Transverse colon (tissue), 4 donors: ENCODE data around the gene THUMPD2. TPM values are rescaled to one million over a fixed set of nuclear protein-coding genes. Genes with fewer than 3 reads are reported as not detected.

Source experiments
- DNase-seq: peaks from one replicate; pipeline ENCODE4 v3.0.0-alpha.2; 2019
- H3K27ac ChIP-seq, 4 donors: fragments of 200-600 bp; sonication (generic); 2 replicates each; pipeline ENCODE4 v1.5.1; 2016 to 2018; ENCODE audit warnings: inconsistent platforms in 4 of 4
- H3K27me3 ChIP-seq: fragments of 200-600 bp; sonication (generic); 2 replicates; pipeline ENCODE4 v1.5.1; 2017; ENCODE audit warnings: inconsistent platforms
- H3K36me3 ChIP-seq, 4 donors: fragments of 200-600 bp; sonication (generic); 2 replicates each; pipeline ENCODE4 v1.5.1; 2017 to 2019; ENCODE audit warnings: inconsistent platforms in 4 of 4
- H3K4me1 ChIP-seq, 4 donors: fragments of 200-600 bp; sonication (generic); 2 replicates each; pipeline ENCODE4 v1.5.1; 2017 to 2020; ENCODE audit warnings: inconsistent platforms in 4 of 4
- H3K4me3 ChIP-seq, 4 donors: fragments of 200-600 bp; sonication (generic); 1 replicate in 1 of 4; 2 replicates in 3 of 4; pipeline versions ENCODE4 v1.5.1 to v1.6.1; 2017 to 2019; ENCODE audit warnings: inconsistent platforms in 4 of 4
- H3K9me3 ChIP-seq, 2 donors: fragments of 200-600 bp; sonication (generic); 2 replicates each; pipeline ENCODE4 v1.5.1; 2017 to 2019; ENCODE audit warnings: inconsistent platforms in 2 of 2
- EP300 ChIP-seq: sonication (generic); formaldehyde crosslinking; IDR thresholded peaks from one replicate; pipeline ENCODE4 v1.6.1; 2017; ENCODE audit warnings: antibody characterized with exemption, low read depth
- POLR2A ChIP-seq: fragments of 450-650 bp; IDR thresholded peaks from one replicate; pipeline ENCODE4 v1.6.1; 2016; ENCODE audit warnings: antibody characterized with exemption, mild to moderate bottlenecking, moderate library complexity
- POLR2AphosphoS5 ChIP-seq, 3 donors: sonication (generic); formaldehyde crosslinking; IDR thresholded peaks; one replicate each; pipeline ENCODE4 v1.6.1; 2016; ENCODE audit warnings: antibody characterized with exemption in 3 of 3
- WGBS, 2 donors: methylation state at CpG; one replicate each; pipeline ENCODE4 v1.1.5; 2018; ENCODE audit warnings: low coverage in 1 of 2; 5-methylcytosine and 5-hydroxymethylcytosine counted together
- in situ Hi-C, 4 donors: fragments of 200-750 bp; cut with MboI; loops; one replicate each; pipeline versions ENCODE4 v1.15.0 to v1.15.1; 2017; ENCODE audit warnings: low sequenced_read_pairs in 3 of 4, low pct_ligation_motif_present in 1 of 4, low pct_unique_long_range_greater_than_20kb in 1 of 4
- intact Hi-C: fragments of 100-400 bp; cut with DNase I; formaldehyde crosslinking; loops from one replicate; pipeline ENCODE4 v1.15.1; 2023; ENCODE audit warnings: low total_unique reads
- total RNA-seq, 4 donors: library from RNA; depleted of rRNA; stranded (reverse); fragments of >200 nt; gene quantifications; one replicate each; pipeline ENCODE4 v1.1.0, GENCODE V29; 2016
- TF ChIP-seq, protein P1 (sequence below), 5 experiments: fragments of 200-600 bp in 3 of 5; fragments of 450-650 bp in 2 of 5; sonication (generic) in 3 of 5; IDR thresholded peaks; 1 replicate in 2 of 5; 2 replicates in 3 of 5; pipeline ENCODE4 v1.5.1; 2016 to 2017; ENCODE audit warnings: antibody characterized with exemption in 5 of 5, inconsistent platforms in 3 of 5, mild to moderate bottlenecking in 2 of 5, moderate library complexity in 1 of 5

Gene THUMPD2
- total RNA-seq, 4 donors from 2014 or later: 5.2 to 21.1 (median 9.7) TPM

DNA sequence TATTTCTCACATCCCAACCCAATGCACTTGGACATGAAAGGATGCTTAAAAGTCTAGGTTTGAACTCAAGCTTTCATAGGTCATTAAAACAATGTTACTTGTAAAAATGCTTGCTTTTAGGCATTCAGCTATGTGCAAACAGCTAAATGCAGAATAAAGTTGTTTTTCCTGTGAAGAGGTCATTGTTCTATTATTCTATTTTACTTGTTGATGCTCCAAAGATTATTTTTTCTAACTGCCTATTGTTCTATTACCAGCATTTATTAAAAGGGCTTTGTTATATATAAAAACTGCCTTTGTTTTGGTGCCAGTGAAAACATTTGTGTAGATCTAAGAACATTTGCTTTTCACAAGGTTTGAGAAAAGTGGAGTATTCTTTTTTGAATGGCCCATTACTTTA lies 64.0 kb downstream of the THUMPD2 start:
- Histone ChIP-seq H3K36me3 (no peaks in the 10 kb centered on the region), H3K9me3 (no peaks in the 10 kb centered on the region), H3K4me3 (no peak overlapping the region), H3K27ac (no peak overlapping the region), H3K4me1 (no peaks in the 10 kb centered on the region), H3K27me3 (no peaks in the 10 kb centered on the region)
- TF ChIP-seq EP300 (no peak), POLR2A (no peak), POLR2AphosphoS5 (IDR thresholded peaks at IDR 0.05) (no peak)
- TF ChIP-seq, protein P1, sequence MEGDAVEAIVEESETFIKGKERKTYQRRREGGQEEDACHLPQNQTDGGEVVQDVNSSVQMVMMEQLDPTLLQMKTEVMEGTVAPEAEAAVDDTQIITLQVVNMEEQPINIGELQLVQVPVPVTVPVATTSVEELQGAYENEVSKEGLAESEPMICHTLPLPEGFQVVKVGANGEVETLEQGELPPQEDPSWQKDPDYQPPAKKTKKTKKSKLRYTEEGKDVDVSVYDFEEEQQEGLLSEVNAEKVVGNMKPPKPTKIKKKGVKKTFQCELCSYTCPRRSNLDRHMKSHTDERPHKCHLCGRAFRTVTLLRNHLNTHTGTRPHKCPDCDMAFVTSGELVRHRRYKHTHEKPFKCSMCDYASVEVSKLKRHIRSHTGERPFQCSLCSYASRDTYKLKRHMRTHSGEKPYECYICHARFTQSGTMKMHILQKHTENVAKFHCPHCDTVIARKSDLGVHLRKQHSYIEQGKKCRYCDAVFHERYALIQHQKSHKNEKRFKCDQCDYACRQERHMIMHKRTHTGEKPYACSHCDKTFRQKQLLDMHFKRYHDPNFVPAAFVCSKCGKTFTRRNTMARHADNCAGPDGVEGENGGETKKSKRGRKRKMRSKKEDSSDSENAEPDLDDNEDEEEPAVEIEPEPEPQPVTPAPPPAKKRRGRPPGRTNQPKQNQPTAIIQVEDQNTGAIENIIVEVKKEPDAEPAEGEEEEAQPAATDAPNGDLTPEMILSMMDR (IDR thresholded peaks at IDR 0.05): no peak
- DNase-seq: no peak
- intact Hi-C loops: no loop called here
- in situ Hi-C loops: loop anchor here in 1 of 4 donors (25.0 kb wide), 1 partner anchor 353 kb away; no protein-coding TSS in a partner anchor

DNA sequence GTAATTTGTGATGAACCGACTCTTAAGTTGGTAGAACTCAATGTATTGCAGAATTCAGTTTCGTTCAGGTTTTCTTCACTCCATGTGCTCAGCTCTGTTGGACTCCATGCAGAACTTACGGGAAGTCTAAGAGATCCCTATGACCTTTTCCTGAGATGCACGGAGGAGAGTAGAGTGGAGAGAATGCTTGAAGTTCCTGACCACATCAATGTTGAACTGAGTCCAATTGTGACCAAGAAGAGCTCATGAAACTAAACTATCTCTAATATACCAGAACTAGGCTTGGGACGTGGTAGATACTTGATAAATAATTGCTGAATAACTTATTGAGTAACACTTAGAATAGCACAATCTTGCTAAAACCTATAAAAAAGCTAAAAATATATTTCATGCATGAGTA lies 66.1 kb downstream of the THUMPD2 start:
- Histone ChIP-seq H3K4me3 (no peak overlapping the region), H3K27me3 (no peaks in the 10 kb centered on the region), H3K9me3 (no peaks in the 10 kb centered on the region), H3K36me3 (no peaks in the 10 kb centered on the region), H3K27ac (no peak overlapping the region), H3K4me1 (no peaks in the 10 kb centered on the region)
- 87 to 88% methylated on average over 4 to 5 of the region's 5 CpGs for WGBS, 2 donors
- intact Hi-C loops (no loop called here), in situ Hi-C loops (loop anchor here in 1 of 4 donors (25.0 kb wide), 1 partner anchor 351 kb away; no protein-coding TSS in a partner anchor)
- DNase-seq: no peak
- TF ChIP-seq POLR2AphosphoS5 (IDR thresholded peaks at IDR 0.05) (no peak), EP300 (no peak), POLR2A (no peak)
- TF ChIP-seq, protein P1 (IDR thresholded peaks at IDR 0.05): no peak

DNA sequence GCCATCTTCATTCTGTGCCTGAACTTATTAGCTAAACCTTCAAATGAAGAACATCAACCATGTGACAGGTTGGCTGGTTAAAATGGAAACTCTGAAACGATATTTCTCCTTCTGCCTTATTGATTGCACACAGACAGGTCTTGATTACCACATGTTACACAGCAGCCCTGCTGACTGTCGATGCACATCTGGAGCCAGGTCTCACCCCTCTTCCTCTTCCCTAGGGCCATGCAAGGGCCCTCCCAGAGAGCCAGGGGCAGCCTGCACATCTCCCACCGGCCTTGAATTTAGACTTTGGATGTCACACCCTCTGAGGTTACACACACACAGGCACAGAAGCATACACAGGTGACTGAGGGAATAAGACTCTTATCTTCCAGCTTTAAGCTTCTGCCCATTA lies 68.3 kb downstream of the THUMPD2 start:
- in situ Hi-C loops: loop anchor here in 1 of 4 donors (25.0 kb wide), 1 partner anchor 349 kb away; no protein-coding TSS in a partner anchor
- no peaks in the 10 kb centered on the region for H3K4me1 ChIP-seq

DNA sequence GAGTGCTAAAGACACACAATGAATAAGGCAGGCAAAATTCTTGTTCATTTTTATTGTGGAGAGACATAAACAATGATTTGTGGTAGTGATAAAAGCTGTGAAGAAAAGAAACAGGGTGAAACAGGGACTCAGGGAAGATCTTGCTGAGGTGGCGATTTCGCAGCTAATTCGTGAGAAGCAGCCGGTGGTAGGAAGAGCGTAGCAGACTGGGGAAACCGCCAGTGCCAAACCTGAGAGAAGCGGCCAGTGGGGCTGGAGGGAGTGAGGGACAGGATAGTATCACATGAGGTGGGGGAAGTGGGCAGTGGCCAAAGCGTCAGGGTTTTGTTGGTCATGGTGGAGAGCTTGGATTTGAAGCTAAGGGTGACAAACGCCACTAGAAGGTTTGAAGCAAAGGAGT lies 71.1 kb downstream of the THUMPD2 start:
- H3K36me3 ChIP-seq: no peaks in the 10 kb centered on the region
- no peaks in the 10 kb centered on the region for H3K9me3 ChIP-seq
- DNase-seq: no peak
- TF ChIP-seq POLR2A (no peak), POLR2AphosphoS5 (IDR thresholded peaks at IDR 0.05) (no peak), EP300 (no peak)
- TF ChIP-seq, protein P1 (IDR thresholded peaks at IDR 0.05): no peak
- WGBS, 2 donors: 90 to 97% methylated on average over 9 of the region's 9 CpGs
- no peak overlapping the region for H3K4me3 ChIP-seq
- no peaks in the 10 kb centered on the region for H3K4me1 ChIP-seq
- H3K27ac ChIP-seq: no peak overlapping the region
- no peaks in the 10 kb centered on the region for H3K27me3 ChIP-seq
- in situ Hi-C loops: loop anchor here in 1 of 4 donors (25.0 kb wide), 1 partner anchor 346 kb away; no protein-coding TSS in a partner anchor
- intact Hi-C loops: no loop called here

More for the DNA sequence above, 68.3 kb downstream of the THUMPD2 start:
- TF ChIP-seq, protein P1 (IDR thresholded peaks at IDR 0.05): no peak
- Histone ChIP-seq H3K4me3 (no peak overlapping the region), H3K27ac (no peak overlapping the region), H3K27me3 (no peaks in the 10 kb centered on the region), H3K36me3 (no peaks in the 10 kb centered on the region), H3K9me3 (no peaks in the 10 kb centered on the region)
- 71% methylated on average over 3 of the region's 3 CpGs; no CpG with 5 or more reads in 1 of the 2 donors for WGBS, 2 donors
- intact Hi-C loops: no loop called here
- no peak for DNase-seq
